DND-41 (cell line): ENCODE results near the gene MAN1B1.

Source experiments
- ATAC-seq: fragments of 200-7000 bp; cut with Tn5 transposase; 3 replicates; pipeline ENCODE4 v1.9.1; 2021; ENCODE audit warnings: low read depth; ENCODE audit not compliant: insufficient read depth
- DNase-seq: peaks from one replicate; pipeline ENCODE4 v3.0.0-alpha.2; 2020
- H2AFZ ChIP-seq: 2 replicates; pipeline ENCODE4 v1.6.0; 2012; ENCODE audit warnings: low read depth, low read length
- H3K27ac ChIP-seq: 2 replicates; pipeline ENCODE4 v1.5.1; 2012; ENCODE audit warnings: low read length, inconsistent platforms
- H3K27me3 ChIP-seq: fragments of 200-600 bp; sonication (generic); 2 replicates; pipeline ENCODE4 v1.6.0; 2012; ENCODE audit warnings: low read length, mild to moderate bottlenecking, inconsistent platforms; ENCODE audit not compliant: insufficient read depth, poor library complexity
- H3K36me3 ChIP-seq: 2 replicates; pipeline ENCODE4 v1.5.1; 2012; ENCODE audit warnings: low read length, inconsistent platforms; ENCODE audit not compliant: insufficient read depth
- H3K4me1 ChIP-seq: 2 replicates; pipeline ENCODE4 v1.5.1; 2012; ENCODE audit warnings: mild to moderate bottlenecking, low read length; ENCODE audit not compliant: insufficient read depth
- H3K4me2 ChIP-seq: 2 replicates; pipeline ENCODE4 v1.6.0; 2012; ENCODE audit warnings: mild to moderate bottlenecking, moderate library complexity, low read length, inconsistent platforms; ENCODE audit not compliant: insufficient read depth
- H3K4me3 ChIP-seq, 2 experiments: fragments of 200-600 bp in 1 of 2; shearing (Covaris generic) in 1 of 2; 2 replicates each; pipeline ENCODE4 v1.5.1; 2012 to 2016; ENCODE audit warnings: inconsistent platforms in 2 of 2, low read length in 2 of 2, mild to moderate bottlenecking in 2 of 2, low read depth in 1 of 2, moderate library complexity in 1 of 2
- H3K79me2 ChIP-seq: 2 replicates; pipeline ENCODE4 v1.6.0; 2012; ENCODE audit warnings: low read length, inconsistent platforms; ENCODE audit not compliant: insufficient read depth
- H3K9ac ChIP-seq: 2 replicates; pipeline ENCODE4 v1.6.0; 2012; ENCODE audit warnings: low read depth, mild to moderate bottlenecking, inconsistent platforms, low read length, moderate library complexity
- H3K9me3 ChIP-seq: 2 replicates; pipeline ENCODE4 v1.5.1; 2012; ENCODE audit warnings: low read length, moderate library complexity, mild to moderate bottlenecking, inconsistent platforms; ENCODE audit not compliant: insufficient read depth, severe bottlenecking
- H4K20me1 ChIP-seq: 2 replicates; pipeline ENCODE4 v1.6.0; 2012; ENCODE audit warnings: low read length; ENCODE audit not compliant: insufficient read depth
- EZH2 ChIP-seq: IDR thresholded peaks from 3 replicates; pipeline ENCODE4 v1.6.1; 2012; ENCODE audit warnings: borderline replicate concordance, low read depth, mild to moderate bottlenecking, moderate library complexity, low read length, inconsistent platforms; ENCODE audit not compliant: severe bottlenecking
- TF ChIP-seq, protein P1 (sequence below): IDR thresholded peaks from 2 replicates; pipeline ENCODE4 v1.5.1; 2012; ENCODE audit warnings: borderline replicate concordance, low read length, moderate library complexity, mild to moderate bottlenecking; ENCODE audit not compliant: poor library complexity, severe bottlenecking; ENCODE audit errors: extremely low read depth

The MAN1B1 gene

GRCh38 chr9:137070201-137070905, 16.4 kb upstream of the MAN1B1 start, which contains the start of gene SAPCD2:
Gene SAPCD2 (minus strand): TSS chr9:137070557. CDS start chr9:137070460, 97 bp downstream.
- H3K4me1 ChIP-seq: peaks cover 37% of the 10 kb centered on the region
- TF ChIP-seq EZH2: no peak
- TF ChIP-seq, protein P1, sequence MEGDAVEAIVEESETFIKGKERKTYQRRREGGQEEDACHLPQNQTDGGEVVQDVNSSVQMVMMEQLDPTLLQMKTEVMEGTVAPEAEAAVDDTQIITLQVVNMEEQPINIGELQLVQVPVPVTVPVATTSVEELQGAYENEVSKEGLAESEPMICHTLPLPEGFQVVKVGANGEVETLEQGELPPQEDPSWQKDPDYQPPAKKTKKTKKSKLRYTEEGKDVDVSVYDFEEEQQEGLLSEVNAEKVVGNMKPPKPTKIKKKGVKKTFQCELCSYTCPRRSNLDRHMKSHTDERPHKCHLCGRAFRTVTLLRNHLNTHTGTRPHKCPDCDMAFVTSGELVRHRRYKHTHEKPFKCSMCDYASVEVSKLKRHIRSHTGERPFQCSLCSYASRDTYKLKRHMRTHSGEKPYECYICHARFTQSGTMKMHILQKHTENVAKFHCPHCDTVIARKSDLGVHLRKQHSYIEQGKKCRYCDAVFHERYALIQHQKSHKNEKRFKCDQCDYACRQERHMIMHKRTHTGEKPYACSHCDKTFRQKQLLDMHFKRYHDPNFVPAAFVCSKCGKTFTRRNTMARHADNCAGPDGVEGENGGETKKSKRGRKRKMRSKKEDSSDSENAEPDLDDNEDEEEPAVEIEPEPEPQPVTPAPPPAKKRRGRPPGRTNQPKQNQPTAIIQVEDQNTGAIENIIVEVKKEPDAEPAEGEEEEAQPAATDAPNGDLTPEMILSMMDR: no peak
- peak within 1 kb of the TSS; percentile 32 for H3K27ac ChIP-seq
- peak; percentile 86 for ATAC-seq
- H3K79me2 ChIP-seq: peaks cover 16% of the 10 kb centered on the region
- H3K4me2 ChIP-seq: peak within 1 kb of the TSS; percentile 97
- no peaks in the 10 kb centered on the region for H3K27me3 ChIP-seq
- peaks cover 34% of the 10 kb centered on the region for H4K20me1 ChIP-seq
- H2AFZ ChIP-seq: peak within 1 kb of the TSS; percentile 70
- DNase-seq: peak; percentile 89
- H3K9ac ChIP-seq: peak within 1 kb of the TSS; percentile 60
- H3K9me3 ChIP-seq: no peaks in the 10 kb centered on the region
- H3K4me3 ChIP-seq: peak within 1 kb of the TSS; percentile 53 to 76; a peak in 3 of 4 replicates
- peaks cover 13% of the 10 kb centered on the region for H3K36me3 ChIP-seq

DNA sequence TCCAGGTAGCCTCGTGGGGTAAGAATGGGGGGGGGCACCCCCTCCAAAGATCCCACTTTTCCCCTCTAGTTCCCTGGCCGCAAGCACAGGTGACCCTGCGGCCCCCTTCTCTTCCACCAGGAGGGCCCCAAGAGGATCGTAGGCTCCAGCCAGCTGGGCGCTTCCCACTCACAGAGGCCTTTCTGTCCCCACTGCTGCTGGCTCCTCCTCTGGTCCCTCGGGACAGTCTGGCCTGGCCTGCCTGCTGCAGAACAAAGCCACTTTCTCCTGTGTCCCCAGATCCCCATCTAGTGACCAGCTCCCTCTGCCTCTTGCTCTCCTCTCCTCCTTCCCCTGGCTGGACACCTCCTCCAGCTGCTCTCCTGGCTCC, 15.9 kb upstream of the MAN1B1 start:
- Histone ChIP-seq H3K27ac (peak overlapping the region; percentile 32), H2AFZ (peak overlapping the region; percentile 62), H3K36me3 (peaks cover 8% of the 10 kb centered on the region), H4K20me1 (peaks cover 29% of the 10 kb centered on the region), H3K4me2 (peak overlapping the region; percentile 97), H3K4me3 (peak overlapping the region; percentile 9 to 76; a peak in 3 of 4 replicates), H3K9ac (peak overlapping the region; percentile 60), H3K4me1 (peaks cover 37% of the 10 kb centered on the region), H3K27me3 (no peaks in the 10 kb centered on the region), H3K79me2 (peaks cover 16% of the 10 kb centered on the region), H3K9me3 (no peaks in the 10 kb centered on the region)
- no peak for TF ChIP-seq EZH2
- TF ChIP-seq, protein P1: no peak
- no peak for DNase-seq
- no peak for ATAC-seq

GRCh38 chr9:137071282-137071681, 15.5 kb upstream of the MAN1B1 start:
- Histone ChIP-seq H3K4me1 (peaks cover 37% of the 10 kb centered on the region), H3K79me2 (peaks cover 16% of the 10 kb centered on the region), H3K36me3 (peaks cover 4% of the 10 kb centered on the region; the same call in 1 of the 2 replicates), H4K20me1 (peaks cover 26% of the 10 kb centered on the region), H3K9me3 (no peaks in the 10 kb centered on the region), H3K27ac (peak overlapping the region; percentile 32), H3K4me3 (peak overlapping the region; percentile 9 to 76; a peak in 3 of 4 replicates), H3K27me3 (no peaks in the 10 kb centered on the region), H3K9ac (peak overlapping the region; percentile 60), H3K4me2 (peak overlapping the region; percentile 97), H2AFZ (peak overlapping the region; percentile 62; the same call in 1 of the 2 replicates)
- TF ChIP-seq EZH2: no peak
- TF ChIP-seq, protein P1: no peak
- DNase-seq (no peak), ATAC-seq (no peak)
